Astrocyte of the spinal cord (primary cell): ENCODE results near the gene NAALAD2.
"Not testable (repeated sequence)": the region's sequence is repeated elsewhere in the genome, so short reads cannot be mapped to it uniquely, and the experiment has no call there.

Experiments used
- DNase-seq: peaks from one replicate; pipeline ENCODE4 v3.0.0; 2011; ENCODE audit warnings: low read depth, low spot score
- H3K4me3 ChIP-seq: 2 replicates; pipeline ENCODE4 v1.5.1; 2011; ENCODE audit warnings: low read depth, mild to moderate bottlenecking, low read length, moderate library complexity
- in situ Hi-C: cut with HindIII; loops from 2 replicates; pipeline ENCODE4 v1.10.0; 2017; ENCODE audit warnings: low sequenced_read_pairs
- TF ChIP-seq, protein P1 (sequence below): IDR thresholded peaks from 2 replicates; pipeline ENCODE4 v1.5.1; 2012; ENCODE audit warnings: low read depth, mild to moderate bottlenecking, low read length, inconsistent platforms

The NAALAD2 gene

DNA sequence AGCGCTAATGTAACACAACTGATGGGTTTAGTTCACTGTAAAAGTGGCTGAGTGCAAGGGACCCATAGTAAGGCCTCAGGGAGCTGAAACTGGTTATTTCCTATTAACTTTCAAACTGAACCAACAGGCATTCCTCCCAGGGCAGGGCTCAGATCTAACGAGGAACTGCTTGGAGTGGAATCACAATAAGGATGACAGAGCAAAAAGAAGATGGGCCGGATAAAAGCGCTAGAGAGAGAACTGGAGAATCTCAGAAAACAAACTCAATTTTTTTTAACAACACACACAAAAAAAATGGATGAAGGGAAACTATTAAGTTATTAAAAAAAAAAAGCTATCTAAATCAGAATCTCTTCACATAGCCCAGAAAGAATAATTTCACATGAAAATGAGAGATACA is 102.5 kb downstream of the NAALAD2 start:
- no peak for DNase-seq
- in situ Hi-C loops = no loop called here
- TF ChIP-seq, protein P1, sequence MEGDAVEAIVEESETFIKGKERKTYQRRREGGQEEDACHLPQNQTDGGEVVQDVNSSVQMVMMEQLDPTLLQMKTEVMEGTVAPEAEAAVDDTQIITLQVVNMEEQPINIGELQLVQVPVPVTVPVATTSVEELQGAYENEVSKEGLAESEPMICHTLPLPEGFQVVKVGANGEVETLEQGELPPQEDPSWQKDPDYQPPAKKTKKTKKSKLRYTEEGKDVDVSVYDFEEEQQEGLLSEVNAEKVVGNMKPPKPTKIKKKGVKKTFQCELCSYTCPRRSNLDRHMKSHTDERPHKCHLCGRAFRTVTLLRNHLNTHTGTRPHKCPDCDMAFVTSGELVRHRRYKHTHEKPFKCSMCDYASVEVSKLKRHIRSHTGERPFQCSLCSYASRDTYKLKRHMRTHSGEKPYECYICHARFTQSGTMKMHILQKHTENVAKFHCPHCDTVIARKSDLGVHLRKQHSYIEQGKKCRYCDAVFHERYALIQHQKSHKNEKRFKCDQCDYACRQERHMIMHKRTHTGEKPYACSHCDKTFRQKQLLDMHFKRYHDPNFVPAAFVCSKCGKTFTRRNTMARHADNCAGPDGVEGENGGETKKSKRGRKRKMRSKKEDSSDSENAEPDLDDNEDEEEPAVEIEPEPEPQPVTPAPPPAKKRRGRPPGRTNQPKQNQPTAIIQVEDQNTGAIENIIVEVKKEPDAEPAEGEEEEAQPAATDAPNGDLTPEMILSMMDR = no peak
- H3K4me3 ChIP-seq = no peak overlapping the region

DNA sequence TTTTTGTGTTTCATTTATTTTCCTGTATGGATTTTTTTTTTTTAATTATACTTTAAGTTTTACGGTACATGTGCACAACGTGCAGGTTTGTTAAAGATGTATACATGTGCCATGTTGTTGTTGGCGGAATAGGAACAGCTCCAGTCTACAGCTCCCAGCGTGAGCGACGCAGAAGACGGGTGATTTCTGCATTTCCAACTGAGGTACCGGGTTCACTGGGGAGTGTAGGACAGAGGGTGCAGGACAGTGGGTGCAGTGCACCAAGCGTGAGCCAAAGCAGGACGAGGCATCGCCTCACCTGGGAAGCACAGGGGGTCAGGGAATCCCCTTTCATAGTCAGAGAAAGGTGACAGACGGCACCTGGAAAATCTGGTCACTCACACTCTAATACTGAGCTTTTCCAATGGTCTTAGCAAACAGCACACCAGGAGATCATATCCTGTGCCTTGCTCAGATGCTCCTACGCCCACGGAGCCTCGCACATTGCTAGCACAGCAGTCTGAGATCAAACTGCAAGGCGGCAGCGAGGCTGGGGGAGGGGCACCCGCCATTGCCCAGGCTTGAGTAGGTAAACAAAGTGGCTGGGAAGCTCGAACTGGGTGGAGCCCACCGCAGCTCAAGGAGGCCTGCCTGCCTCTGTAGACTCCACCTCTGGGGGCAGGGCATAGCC is 105.6 kb downstream of the NAALAD2 start:
- DNase-seq, in situ Hi-C loops, H3K4me3 ChIP-seq: not testable (repeated sequence)

DNA sequence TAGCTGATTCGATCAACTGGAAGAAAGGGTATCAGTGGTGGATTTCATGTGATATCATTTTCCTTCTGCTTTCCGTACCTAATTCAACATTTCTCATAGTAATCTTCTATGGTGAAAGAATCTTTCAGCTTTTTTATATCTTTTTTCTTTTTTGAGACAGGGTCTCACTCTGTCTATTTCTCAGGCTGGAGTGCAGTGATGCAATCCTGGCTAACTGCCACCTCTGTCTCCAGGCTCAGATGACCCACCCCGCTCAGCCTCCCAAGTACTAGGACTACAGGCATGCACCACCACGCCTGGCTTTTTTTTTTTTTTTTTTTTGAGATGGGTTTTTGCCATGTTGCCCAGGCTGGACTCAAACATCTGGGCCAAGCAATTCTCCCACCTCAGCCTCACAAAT is 107.0 kb downstream of the NAALAD2 start:
- TF ChIP-seq, protein P1 = no peak
- no peak for DNase-seq
- in situ Hi-C loops = no loop called here
- H3K4me3 ChIP-seq = no peak overlapping the region
